ENCODE measurements around the gene VPREB3. TPM values are rescaled to one million over a fixed set of nuclear protein-coding genes. Genes with fewer than 3 reads are reported as not detected.

Gene VPREB3
- total and polyA plus RNA-seq, 4 donors: 0.69 to 3.2 (median 1.8) TPM; not detected in 1

DNA sequence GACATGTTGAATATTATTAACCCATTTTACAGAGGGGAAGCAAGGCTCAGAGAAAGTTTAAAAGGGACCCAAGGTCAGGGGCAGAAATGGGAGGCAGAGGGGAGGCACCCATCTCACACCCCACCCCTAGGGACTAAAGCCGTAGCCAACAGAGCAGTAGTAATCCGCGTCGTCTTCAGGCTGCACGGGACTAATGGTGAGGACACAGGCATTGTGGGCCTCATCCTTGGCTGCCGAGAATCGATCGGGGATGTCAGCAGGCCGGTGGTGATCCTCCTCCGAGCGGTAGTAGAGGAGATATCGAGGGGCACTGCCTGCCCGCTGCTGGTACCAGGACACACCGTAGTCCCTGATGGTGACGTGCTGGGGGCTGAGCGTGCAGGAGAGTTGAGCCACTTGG lies 1.5 kb downstream of the VPREB3 start:
- H3K4me1 ChIP-seq (ENCODE audit: control insufficient read depth in 4 of 4, insufficient read depth in 4 of 4, low read length in 3 of 4): peaks cover 0 to 10% (median 2%) of the 10 kb centered on the region in 4 donors
- TF ChIP-seq FOXA1 (IDR thresholded peaks at IDR 0.05): no peak
- TF ChIP-seq, protein P1, sequence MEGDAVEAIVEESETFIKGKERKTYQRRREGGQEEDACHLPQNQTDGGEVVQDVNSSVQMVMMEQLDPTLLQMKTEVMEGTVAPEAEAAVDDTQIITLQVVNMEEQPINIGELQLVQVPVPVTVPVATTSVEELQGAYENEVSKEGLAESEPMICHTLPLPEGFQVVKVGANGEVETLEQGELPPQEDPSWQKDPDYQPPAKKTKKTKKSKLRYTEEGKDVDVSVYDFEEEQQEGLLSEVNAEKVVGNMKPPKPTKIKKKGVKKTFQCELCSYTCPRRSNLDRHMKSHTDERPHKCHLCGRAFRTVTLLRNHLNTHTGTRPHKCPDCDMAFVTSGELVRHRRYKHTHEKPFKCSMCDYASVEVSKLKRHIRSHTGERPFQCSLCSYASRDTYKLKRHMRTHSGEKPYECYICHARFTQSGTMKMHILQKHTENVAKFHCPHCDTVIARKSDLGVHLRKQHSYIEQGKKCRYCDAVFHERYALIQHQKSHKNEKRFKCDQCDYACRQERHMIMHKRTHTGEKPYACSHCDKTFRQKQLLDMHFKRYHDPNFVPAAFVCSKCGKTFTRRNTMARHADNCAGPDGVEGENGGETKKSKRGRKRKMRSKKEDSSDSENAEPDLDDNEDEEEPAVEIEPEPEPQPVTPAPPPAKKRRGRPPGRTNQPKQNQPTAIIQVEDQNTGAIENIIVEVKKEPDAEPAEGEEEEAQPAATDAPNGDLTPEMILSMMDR (IDR thresholded peaks at IDR 0.05; ENCODE audit: low read depth, low read length, missing input control): no peak
- TF ChIP-seq EGR1 (IDR thresholded peaks at IDR 0.05; ENCODE audit: low read depth in 2 of 2): no peak
- TF ChIP-seq, protein P2, sequence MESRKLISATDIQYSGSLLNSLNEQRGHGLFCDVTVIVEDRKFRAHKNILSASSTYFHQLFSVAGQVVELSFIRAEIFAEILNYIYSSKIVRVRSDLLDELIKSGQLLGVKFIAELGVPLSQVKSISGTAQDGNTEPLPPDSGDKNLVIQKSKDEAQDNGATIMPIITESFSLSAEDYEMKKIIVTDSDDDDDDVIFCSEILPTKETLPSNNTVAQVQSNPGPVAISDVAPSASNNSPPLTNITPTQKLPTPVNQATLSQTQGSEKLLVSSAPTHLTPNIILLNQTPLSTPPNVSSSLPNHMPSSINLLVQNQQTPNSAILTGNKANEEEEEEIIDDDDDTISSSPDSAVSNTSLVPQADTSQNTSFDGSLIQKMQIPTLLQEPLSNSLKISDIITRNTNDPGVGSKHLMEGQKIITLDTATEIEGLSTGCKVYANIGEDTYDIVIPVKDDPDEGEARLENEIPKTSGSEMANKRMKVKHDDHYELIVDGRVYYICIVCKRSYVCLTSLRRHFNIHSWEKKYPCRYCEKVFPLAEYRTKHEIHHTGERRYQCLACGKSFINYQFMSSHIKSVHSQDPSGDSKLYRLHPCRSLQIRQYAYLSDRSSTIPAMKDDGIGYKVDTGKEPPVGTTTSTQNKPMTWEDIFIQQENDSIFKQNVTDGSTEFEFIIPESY (IDR thresholded peaks at IDR 0.05): no peak
- TF ChIP-seq NR2F2 (IDR thresholded peaks at IDR 0.05): no peak
- no peak for TF ChIP-seq YY1 (IDR thresholded peaks at IDR 0.05)
- TF ChIP-seq, protein P3, sequence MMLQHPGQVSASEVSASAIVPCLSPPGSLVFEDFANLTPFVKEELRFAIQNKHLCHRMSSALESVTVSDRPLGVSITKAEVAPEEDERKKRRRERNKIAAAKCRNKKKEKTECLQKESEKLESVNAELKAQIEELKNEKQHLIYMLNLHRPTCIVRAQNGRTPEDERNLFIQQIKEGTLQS (IDR thresholded peaks at IDR 0.05): no peak
- H3K36me3 ChIP-seq (ENCODE audit: control insufficient read depth in 4 of 4, insufficient read depth in 3 of 4, low read depth in 1 of 4, low read length in 3 of 4): no peaks in the 10 kb centered on the region
- H3K4me3 ChIP-seq (ENCODE audit: low read depth in 1 of 3, low read length in 3 of 3): no peak overlapping the region
- DNase-seq (ENCODE audit: low spot score): no peak
- no peak overlapping the region for H3K9ac ChIP-seq (ENCODE audit: low read depth in 1 of 2, low read length in 2 of 2)
- 97% methylated on average over 16 of the region's 16 CpGs for WGBS
- no peaks in the 10 kb centered on the region for H3K27me3 ChIP-seq (ENCODE audit: control insufficient read depth in 4 of 4, insufficient read depth in 4 of 4, low read length in 3 of 4)
- H3K27ac ChIP-seq (ENCODE audit: low read depth in 1 of 2, low read length in 2 of 2): no peak overlapping the region
- no peaks in the 10 kb centered on the region for H3K9me3 ChIP-seq (ENCODE audit: control insufficient read depth in 4 of 4, low read length in 3 of 4)

DNA sequence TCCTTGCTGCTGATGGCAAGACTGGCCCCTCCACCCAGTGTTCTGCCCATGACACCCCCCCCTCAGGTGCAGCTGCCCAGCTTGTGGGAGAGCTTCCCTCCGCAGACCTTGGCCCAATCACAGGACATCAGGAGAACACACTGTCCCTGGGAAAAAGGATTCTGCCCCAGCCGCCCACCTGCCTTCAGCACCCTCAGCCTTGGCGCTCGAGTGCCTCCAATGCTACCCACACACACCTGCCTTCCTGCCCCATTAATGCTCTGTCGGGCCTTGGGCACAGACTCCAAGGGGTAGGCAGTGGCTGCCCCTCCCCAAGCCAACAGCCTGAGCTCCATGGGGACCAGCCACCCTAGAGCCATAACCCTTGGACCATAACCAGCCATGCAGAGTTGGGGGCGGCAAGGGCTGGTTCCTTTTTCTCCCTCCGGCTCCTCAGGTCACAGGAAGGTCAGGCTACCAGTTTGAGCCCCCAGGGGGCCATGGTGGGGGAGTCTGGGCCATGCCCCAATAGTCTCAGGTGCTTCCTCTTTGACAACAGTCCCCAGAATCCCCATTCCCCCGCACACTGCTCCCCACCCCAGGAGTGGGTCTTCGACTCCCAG lies 2.0 kb downstream of the VPREB3 start:
- Histone ChIP-seq H3K9ac (ENCODE audit: low read depth in 1 of 2, low read length in 2 of 2) (no peak overlapping the region), H3K27ac (ENCODE audit: low read depth in 1 of 2, low read length in 2 of 2) (no peak overlapping the region), H3K4me3 (ENCODE audit: low read depth in 1 of 3, low read length in 3 of 3) (no peak overlapping the region), H3K36me3 (ENCODE audit: control insufficient read depth in 4 of 4, insufficient read depth in 3 of 4, low read depth in 1 of 4, low read length in 3 of 4) (no peaks in the 10 kb centered on the region), H3K9me3 (ENCODE audit: control insufficient read depth in 4 of 4, low read length in 3 of 4) (no peaks in the 10 kb centered on the region), H3K4me1 (ENCODE audit: control insufficient read depth in 4 of 4, insufficient read depth in 4 of 4, low read length in 3 of 4) (peaks cover 0 to 10% (median 2%) of the 10 kb centered on the region in 4 donors), H3K27me3 (ENCODE audit: control insufficient read depth in 4 of 4, insufficient read depth in 4 of 4, low read length in 3 of 4) (no peaks in the 10 kb centered on the region)
- DNase-seq (ENCODE audit: low spot score): no peak
- TF ChIP-seq, protein P2 (IDR thresholded peaks at IDR 0.05): no peak
- TF ChIP-seq, protein P1 (IDR thresholded peaks at IDR 0.05; ENCODE audit: low read depth, low read length, missing input control): no peak
- TF ChIP-seq TAF1 (conservative IDR thresholded peaks at IDR 0.05): no peak
- TF ChIP-seq, protein P4, sequence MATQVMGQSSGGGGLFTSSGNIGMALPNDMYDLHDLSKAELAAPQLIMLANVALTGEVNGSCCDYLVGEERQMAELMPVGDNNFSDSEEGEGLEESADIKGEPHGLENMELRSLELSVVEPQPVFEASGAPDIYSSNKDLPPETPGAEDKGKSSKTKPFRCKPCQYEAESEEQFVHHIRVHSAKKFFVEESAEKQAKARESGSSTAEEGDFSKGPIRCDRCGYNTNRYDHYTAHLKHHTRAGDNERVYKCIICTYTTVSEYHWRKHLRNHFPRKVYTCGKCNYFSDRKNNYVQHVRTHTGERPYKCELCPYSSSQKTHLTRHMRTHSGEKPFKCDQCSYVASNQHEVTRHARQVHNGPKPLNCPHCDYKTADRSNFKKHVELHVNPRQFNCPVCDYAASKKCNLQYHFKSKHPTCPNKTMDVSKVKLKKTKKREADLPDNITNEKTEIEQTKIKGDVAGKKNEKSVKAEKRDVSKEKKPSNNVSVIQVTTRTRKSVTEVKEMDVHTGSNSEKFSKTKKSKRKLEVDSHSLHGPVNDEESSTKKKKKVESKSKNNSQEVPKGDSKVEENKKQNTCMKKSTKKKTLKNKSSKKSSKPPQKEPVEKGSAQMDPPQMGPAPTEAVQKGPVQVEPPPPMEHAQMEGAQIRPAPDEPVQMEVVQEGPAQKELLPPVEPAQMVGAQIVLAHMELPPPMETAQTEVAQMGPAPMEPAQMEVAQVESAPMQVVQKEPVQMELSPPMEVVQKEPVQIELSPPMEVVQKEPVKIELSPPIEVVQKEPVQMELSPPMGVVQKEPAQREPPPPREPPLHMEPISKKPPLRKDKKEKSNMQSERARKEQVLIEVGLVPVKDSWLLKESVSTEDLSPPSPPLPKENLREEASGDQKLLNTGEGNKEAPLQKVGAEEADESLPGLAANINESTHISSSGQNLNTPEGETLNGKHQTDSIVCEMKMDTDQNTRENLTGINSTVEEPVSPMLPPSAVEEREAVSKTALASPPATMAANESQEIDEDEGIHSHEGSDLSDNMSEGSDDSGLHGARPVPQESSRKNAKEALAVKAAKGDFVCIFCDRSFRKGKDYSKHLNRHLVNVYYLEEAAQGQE (IDR thresholded peaks at IDR 0.05): no peak
- no peak for TF ChIP-seq EGR1 (IDR thresholded peaks at IDR 0.05; ENCODE audit: low read depth in 2 of 2)
- TF ChIP-seq RXRA (IDR thresholded peaks at IDR 0.05): no peak
- TF ChIP-seq, protein P3 (IDR thresholded peaks at IDR 0.05): no peak
- TF ChIP-seq, protein P5, sequence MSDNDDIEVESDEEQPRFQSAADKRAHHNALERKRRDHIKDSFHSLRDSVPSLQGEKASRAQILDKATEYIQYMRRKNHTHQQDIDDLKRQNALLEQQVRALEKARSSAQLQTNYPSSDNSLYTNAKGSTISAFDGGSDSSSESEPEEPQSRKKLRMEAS (IDR thresholded peaks at IDR 0.05): no peak
- TF ChIP-seq NR2F2 (IDR thresholded peaks at IDR 0.05): no peak
- no peak for TF ChIP-seq JUND (IDR thresholded peaks at IDR 0.05)
- WGBS: 91% methylated on average over 9 of the region's 9 CpGs
